ENCODE measurements around the gene FAIM2. TPM values are rescaled to one million over a fixed set of nuclear protein-coding genes. Genes with fewer than 3 reads are reported as not detected.

FAIM2 gene
- total RNA-seq, 1 experiment from 2014 or later = 0.22 TPM

DNA sequence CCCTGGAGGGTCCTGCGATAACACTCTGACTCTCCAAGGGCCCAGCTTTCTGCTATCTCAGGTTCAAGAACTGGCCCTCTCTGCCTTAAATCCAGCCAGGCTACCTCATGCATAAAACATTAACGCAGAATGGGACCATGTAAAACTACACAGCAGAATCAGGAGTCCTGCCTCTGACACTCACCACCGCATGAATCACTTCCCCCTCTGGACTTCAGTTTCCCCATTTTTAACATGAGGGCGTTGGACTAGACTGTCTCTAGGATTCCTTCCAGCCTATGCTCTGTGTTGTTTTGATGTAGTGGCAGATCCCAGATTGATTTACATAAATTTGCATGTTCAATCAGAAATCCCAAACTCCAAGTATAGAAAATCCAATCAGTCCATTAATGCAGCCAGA, 78.8 kb downstream of the FAIM2 start (continued):
- TF ChIP-seq, protein P1, sequence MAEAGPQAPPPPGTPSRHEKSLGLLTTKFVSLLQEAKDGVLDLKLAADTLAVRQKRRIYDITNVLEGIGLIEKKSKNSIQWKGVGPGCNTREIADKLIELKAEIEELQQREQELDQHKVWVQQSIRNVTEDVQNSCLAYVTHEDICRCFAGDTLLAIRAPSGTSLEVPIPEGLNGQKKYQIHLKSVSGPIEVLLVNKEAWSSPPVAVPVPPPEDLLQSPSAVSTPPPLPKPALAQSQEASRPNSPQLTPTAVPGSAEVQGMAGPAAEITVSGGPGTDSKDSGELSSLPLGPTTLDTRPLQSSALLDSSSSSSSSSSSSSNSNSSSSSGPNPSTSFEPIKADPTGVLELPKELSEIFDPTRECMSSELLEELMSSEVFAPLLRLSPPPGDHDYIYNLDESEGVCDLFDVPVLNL (CRISPR knock-in tag; IDR thresholded peaks at IDR 0.05; ENCODE audit: borderline replicate concordance, low read depth) = no peak
- TF ChIP-seq ZBTB21 (CRISPR knock-in tag; IDR thresholded peaks at IDR 0.05; ENCODE audit: borderline replicate concordance) (no peak), ZNF263 (CRISPR knock-in tag; IDR thresholded peaks at IDR 0.05; ENCODE audit: low read depth) (no peak)
- TF ChIP-seq, protein P2, sequence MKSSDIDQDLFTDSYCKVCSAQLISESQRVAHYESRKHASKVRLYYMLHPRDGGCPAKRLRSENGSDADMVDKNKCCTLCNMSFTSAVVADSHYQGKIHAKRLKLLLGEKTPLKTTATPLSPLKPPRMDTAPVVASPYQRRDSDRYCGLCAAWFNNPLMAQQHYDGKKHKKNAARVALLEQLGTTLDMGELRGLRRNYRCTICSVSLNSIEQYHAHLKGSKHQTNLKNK (CRISPR knock-in tag; IDR thresholded peaks at IDR 0.05) = no peak

DNA sequence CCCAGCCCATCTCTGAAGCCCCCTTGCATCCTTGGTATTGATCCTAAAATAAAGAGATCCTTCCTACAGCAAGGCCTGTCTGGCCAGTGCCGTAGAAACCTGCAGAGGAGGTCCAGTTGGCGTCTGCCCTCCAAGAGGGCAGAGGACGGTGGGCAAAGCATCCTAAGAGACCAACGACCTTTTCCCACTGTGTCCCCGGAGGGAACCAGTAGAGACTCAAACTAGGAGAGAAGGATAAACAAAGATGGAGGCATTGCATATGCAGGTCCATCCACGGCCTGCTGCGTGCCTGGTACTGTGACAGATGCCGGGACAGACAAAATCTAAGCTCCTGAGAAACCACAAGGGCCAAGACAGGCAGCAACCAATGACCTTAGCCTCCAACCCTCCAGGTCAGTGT, 79.3 kb downstream of the FAIM2 start:
- DNase-seq (ENCODE audit: low spot score) = no peak
- H3K4me3 Mint-ChIP-seq = no peak overlapping the region
- no peak for TF ChIP-seq ZNF232 (CRISPR knock-in tag; IDR thresholded peaks at IDR 0.05)
- TF ChIP-seq FOXJ3 (CRISPR knock-in tag; IDR thresholded peaks at IDR 0.05; ENCODE audit: borderline replicate concordance) = no peak
- no peak for TF ChIP-seq IRF2 (CRISPR knock-in tag; IDR thresholded peaks at IDR 0.05; ENCODE audit: borderline replicate concordance, low read depth)
- no peak for TF ChIP-seq GTF2I (CRISPR knock-in tag; conservative IDR thresholded peaks at IDR 0.05)
- TF ChIP-seq NFYB (CRISPR knock-in tag; conservative IDR thresholded peaks at IDR 0.05; ENCODE audit: low read depth) = no peak
- TF ChIP-seq, protein P3, sequence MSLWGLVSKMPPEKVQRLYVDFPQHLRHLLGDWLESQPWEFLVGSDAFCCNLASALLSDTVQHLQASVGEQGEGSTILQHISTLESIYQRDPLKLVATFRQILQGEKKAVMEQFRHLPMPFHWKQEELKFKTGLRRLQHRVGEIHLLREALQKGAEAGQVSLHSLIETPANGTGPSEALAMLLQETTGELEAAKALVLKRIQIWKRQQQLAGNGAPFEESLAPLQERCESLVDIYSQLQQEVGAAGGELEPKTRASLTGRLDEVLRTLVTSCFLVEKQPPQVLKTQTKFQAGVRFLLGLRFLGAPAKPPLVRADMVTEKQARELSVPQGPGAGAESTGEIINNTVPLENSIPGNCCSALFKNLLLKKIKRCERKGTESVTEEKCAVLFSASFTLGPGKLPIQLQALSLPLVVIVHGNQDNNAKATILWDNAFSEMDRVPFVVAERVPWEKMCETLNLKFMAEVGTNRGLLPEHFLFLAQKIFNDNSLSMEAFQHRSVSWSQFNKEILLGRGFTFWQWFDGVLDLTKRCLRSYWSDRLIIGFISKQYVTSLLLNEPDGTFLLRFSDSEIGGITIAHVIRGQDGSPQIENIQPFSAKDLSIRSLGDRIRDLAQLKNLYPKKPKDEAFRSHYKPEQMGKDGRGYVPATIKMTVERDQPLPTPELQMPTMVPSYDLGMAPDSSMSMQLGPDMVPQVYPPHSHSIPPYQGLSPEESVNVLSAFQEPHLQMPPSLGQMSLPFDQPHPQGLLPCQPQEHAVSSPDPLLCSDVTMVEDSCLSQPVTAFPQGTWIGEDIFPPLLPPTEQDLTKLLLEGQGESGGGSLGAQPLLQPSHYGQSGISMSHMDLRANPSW (CRISPR knock-in tag; conservative IDR thresholded peaks at IDR 0.05; ENCODE audit: low read depth) = no peak
- no peak for ATAC-seq
- CTCF ChIA-PET = interaction anchor here (0.8 to 1.4 kb wide), 2 partner anchors 14 to 46 kb away, joined by 3 read pairs; no protein-coding TSS in a partner anchor
- POLR2A ChIA-PET = no interaction called here
- H3K9me3 Mint-ChIP-seq = no peaks in the 10 kb centered on the region
- H3K27ac Mint-ChIP-seq = no peak overlapping the region
- H3K4me1 Mint-ChIP-seq = peaks cover 48% of the 10 kb centered on the region
- no peaks in the 10 kb centered on the region for H3K27me3 Mint-ChIP-seq (ENCODE audit: low read depth)
- peaks cover 8% of the 10 kb centered on the region for H3K36me3 Mint-ChIP-seq

DNA sequence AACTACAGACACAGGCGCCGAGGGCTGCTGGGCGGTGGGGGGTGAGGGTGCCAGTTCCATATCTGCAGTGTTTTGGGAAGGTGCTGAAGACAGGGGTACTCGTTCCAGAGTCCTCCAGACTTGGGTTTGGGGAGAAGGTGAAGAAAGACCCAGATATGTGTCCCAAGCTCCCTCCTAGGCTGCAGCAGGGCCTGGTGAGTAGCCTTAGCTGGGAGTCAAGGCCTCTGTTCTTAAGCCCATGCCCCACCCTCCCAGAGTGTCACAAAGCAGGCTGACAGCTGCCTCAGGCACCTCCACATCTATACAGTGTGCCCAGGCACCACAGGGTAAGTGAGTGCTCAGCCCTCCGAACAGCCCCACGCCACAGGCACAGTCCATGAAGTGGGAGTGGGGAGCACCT, 79.7 kb downstream of the FAIM2 start:
- no peak overlapping the region for H3K4me3 Mint-ChIP-seq
- no peaks in the 10 kb centered on the region for H3K9me3 Mint-ChIP-seq
- ChIA-PET CTCF (interaction anchor here (0.8 to 1.4 kb wide), 2 partner anchors 14 to 46 kb away, joined by 3 read pairs; no protein-coding TSS in a partner anchor), POLR2A (no interaction called here)
- no peak overlapping the region for H3K27ac Mint-ChIP-seq
- TF ChIP-seq NFE2L1 (CRISPR knock-in tag; IDR thresholded peaks at IDR 0.05) (no peak), NFYB (CRISPR knock-in tag; conservative IDR thresholded peaks at IDR 0.05; ENCODE audit: low read depth) (no peak), ZNF396 (CRISPR knock-in tag; IDR thresholded peaks at IDR 0.05; ENCODE audit: borderline replicate concordance) (no peak), ZNF232 (CRISPR knock-in tag; IDR thresholded peaks at IDR 0.05) (no peak), NR2C2 (CRISPR knock-in tag; IDR thresholded peaks at IDR 0.05) (no peak), CBFB (CRISPR knock-in tag; IDR thresholded peaks at IDR 0.05; ENCODE audit: low read depth) (no peak), CREM (CRISPR knock-in tag; IDR thresholded peaks at IDR 0.05) (no peak), ATF1 (CRISPR knock-in tag; IDR thresholded peaks at IDR 0.05) (no peak), ZNF423 (CRISPR knock-in tag; IDR thresholded peaks at IDR 0.05) (no peak)
- TF ChIP-seq, protein P4, sequence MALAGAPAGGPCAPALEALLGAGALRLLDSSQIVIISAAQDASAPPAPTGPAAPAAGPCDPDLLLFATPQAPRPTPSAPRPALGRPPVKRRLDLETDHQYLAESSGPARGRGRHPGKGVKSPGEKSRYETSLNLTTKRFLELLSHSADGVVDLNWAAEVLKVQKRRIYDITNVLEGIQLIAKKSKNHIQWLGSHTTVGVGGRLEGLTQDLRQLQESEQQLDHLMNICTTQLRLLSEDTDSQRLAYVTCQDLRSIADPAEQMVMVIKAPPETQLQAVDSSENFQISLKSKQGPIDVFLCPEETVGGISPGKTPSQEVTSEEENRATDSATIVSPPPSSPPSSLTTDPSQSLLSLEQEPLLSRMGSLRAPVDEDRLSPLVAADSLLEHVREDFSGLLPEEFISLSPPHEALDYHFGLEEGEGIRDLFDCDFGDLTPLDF (CRISPR knock-in tag; IDR thresholded peaks at IDR 0.05) = no peak
- TF ChIP-seq, protein P5, sequence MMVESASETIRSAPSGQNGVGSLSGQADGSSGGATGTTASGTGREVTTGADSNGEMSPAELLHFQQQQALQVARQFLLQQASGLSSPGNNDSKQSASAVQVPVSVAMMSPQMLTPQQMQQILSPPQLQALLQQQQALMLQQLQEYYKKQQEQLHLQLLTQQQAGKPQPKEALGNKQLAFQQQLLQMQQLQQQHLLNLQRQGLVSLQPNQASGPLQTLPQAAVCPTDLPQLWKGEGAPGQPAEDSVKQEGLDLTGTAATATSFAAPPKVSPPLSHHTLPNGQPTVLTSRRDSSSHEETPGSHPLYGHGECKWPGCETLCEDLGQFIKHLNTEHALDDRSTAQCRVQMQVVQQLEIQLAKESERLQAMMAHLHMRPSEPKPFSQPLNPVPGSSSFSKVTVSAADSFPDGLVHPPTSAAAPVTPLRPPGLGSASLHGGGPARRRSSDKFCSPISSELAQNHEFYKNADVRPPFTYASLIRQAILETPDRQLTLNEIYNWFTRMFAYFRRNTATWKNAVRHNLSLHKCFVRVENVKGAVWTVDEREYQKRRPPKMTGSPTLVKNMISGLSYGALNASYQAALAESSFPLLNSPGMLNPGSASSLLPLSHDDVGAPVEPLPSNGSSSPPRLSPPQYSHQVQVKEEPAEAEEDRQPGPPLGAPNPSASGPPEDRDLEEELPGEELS (CRISPR knock-in tag; IDR thresholded peaks at IDR 0.05) = no peak
- no peaks in the 10 kb centered on the region for H3K27me3 Mint-ChIP-seq (ENCODE audit: low read depth)
- ATAC-seq (no peak), DNase-seq (ENCODE audit: low spot score) (no peak)
- H3K4me1 Mint-ChIP-seq = peaks cover 44% of the 10 kb centered on the region
- peaks cover 8% of the 10 kb centered on the region for H3K36me3 Mint-ChIP-seq
